HepG2 (cell line): ENCODE results near the gene SYTL3. TPM values are rescaled to one million over a fixed set of nuclear protein-coding genes. Genes with fewer than 3 reads are reported as not detected.

Source experiments
- ATAC-seq: fragments of 200-7000 bp; cut with Tn5 transposase; 3 replicates; pipeline ENCODE4 v1.9.1; 2020; ENCODE audit warnings: mild to moderate bottlenecking, moderate library complexity
- BruUV-seq: library from RNA; stranded (reverse); fragments of 400-500 nt; replicated peaks from 2 replicates; lab custom pipeline; 2021; lab: Mats Ljungman, UMichigan
- CTCF ChIA-PET: fragments of 300-600 bp; formaldehyde crosslinking; extraction: SDS; loops from one replicate; lab custom pipeline; 2021; ENCODE audit warnings: low total read pairs, inconsistent platforms, low intra/inter-chr PET ratio; lab: Yijun Ruan, JAX
- POLR2A ChIA-PET: fragments of 350-600 bp; sonication (Branson Sonifier 250); formaldehyde crosslinking; loops from one replicate; lab custom pipeline; 2020; ENCODE audit warnings: antibody characterized with exemption, inconsistent platforms; lab: Yijun Ruan, JAX
- DNase-seq: peaks from one replicate; pipeline ENCODE4 v3.0.0-alpha.2; 2015; ENCODE audit warnings: low spot score
- FAIRE-seq: peaks from 3 replicates; lab custom pipeline; 2011; peaks lifted over from hg19 to GRCh38; lab: Jason Lieb, UNC
- H2AFZ ChIP-seq: one replicate; pipeline ENCODE4 v1.6.1; 2011; ENCODE audit warnings: low read length, inconsistent platforms
- H3K27ac ChIP-seq: fragments of 300-600 bp; 3 replicates; pipeline ENCODE4 v1.8.0; 2011; ENCODE audit warnings: mixed run types, mild to moderate bottlenecking, mixed read lengths, low read length, inconsistent platforms; ENCODE audit not compliant: insufficient read depth; ENCODE audit errors: extremely low read length
- H3K27me3 ChIP-seq, 2 experiments: fragments of 200-600 bp in 1 of 2; 2 replicates in 1 of 2; 3 replicates in 1 of 2; pipeline versions ENCODE4 v1.6.0 to v1.8.0; 2011; ENCODE audit warnings: low read length in 2 of 2, mild to moderate bottlenecking in 2 of 2, moderate library complexity in 2 of 2, inconsistent platforms in 1 of 2; ENCODE audit not compliant: insufficient read depth in 2 of 2, control insufficient read depth in 1 of 2
- H3K36me3 ChIP-seq, 2 experiments: fragments of 200-600 bp in 1 of 2; replicated peaks in 1 of 2; 2 replicates in 1 of 2; 3 replicates in 1 of 2; pipeline versions ENCODE4 v1.5.1 to v1.8.0; 2011; ENCODE audit warnings: low read length in 2 of 2, inconsistent platforms in 1 of 2; ENCODE audit not compliant: insufficient read depth in 2 of 2, control insufficient read depth in 1 of 2
- H3K4me1 ChIP-seq: 2 replicates; pipeline ENCODE4 v1.5.1; 2012; ENCODE audit warnings: low read length, inconsistent platforms; ENCODE audit not compliant: insufficient read depth
- H3K4me2 ChIP-seq: 2 replicates; pipeline ENCODE4 v1.6.0; 2011; ENCODE audit warnings: low read depth, low read length, inconsistent platforms
- H3K4me3 ChIP-seq, 3 experiments: fragments of 200-600 bp in 1 of 3; sonication (generic), shearing (Covaris generic) in 1 of 3; replicated peaks in 1 of 3; 2 replicates each; pipeline ENCODE4 v1.5.1; 2011 to 2016; ENCODE audit warnings: low read length in 3 of 3, inconsistent platforms in 2 of 3, low read depth in 2 of 3, mild to moderate bottlenecking in 2 of 3, control low read depth in 1 of 3, mixed read lengths in 1 of 3; ENCODE audit not compliant: insufficient read depth in 1 of 3
- H3K79me2 ChIP-seq: one replicate; pipeline ENCODE4 v1.6.1; 2011; ENCODE audit warnings: low read length, inconsistent platforms; ENCODE audit not compliant: insufficient read depth
- H3K9ac ChIP-seq: 2 replicates; pipeline ENCODE4 v1.6.0; 2011; ENCODE audit warnings: mild to moderate bottlenecking, low read depth, low read length, inconsistent platforms; ENCODE audit not compliant: insufficient read depth
- H3K9me3 ChIP-seq: 2 replicates; pipeline ENCODE4 v1.5.1; 2012; ENCODE audit warnings: mild to moderate bottlenecking, low read length
- H4K20me1 ChIP-seq: 2 replicates; pipeline ENCODE4 v1.6.0; 2011; ENCODE audit warnings: inconsistent platforms, mild to moderate bottlenecking, low read length, moderate library complexity; ENCODE audit not compliant: insufficient read depth
- ATF6 ChIP-seq: sonication (generic); formaldehyde crosslinking; conservative IDR thresholded peaks from 2 replicates; pipeline ENCODE4 v1.4.0; 2020; ENCODE audit warnings: missing genetic modification reagents
- CCDC6 ChIP-seq: sonication (generic); formaldehyde crosslinking; IDR thresholded peaks from 2 replicates; pipeline ENCODE4 v1.8.1; 2022; ENCODE audit warnings: mild to moderate bottlenecking, missing genetic modification reagents, moderate library complexity
- KLF11 ChIP-seq: IDR thresholded peaks from 2 replicates; pipeline ENCODE4 v1.6.1; 2016; ENCODE audit warnings: missing compliant biosample characterization
- MEIS2 ChIP-seq: sonication (generic); formaldehyde crosslinking; IDR thresholded peaks from 2 replicates; pipeline ENCODE4 v1.9.0; 2021; ENCODE audit warnings: mild to moderate bottlenecking, missing genetic modification reagents
- RCOR2 ChIP-seq: IDR thresholded peaks from 2 replicates; pipeline ENCODE4 v1.6.1; 2016; ENCODE audit warnings: missing biosample characterization, missing genetic modification reagents
- ZBTB40 ChIP-seq, 2 experiments: fragments of 450-650 bp in 1 of 2; sonication (generic) in 1 of 2; formaldehyde crosslinking in 1 of 2; IDR thresholded peaks; 2 replicates each; pipeline versions ENCODE4 v1.6.1 to v1.8.0; 2016 to 2022; ENCODE audit warnings: antibody characterized with exemption in 1 of 2, mild to moderate bottlenecking in 1 of 2, missing genetic modification reagents in 1 of 2
- ZNF432 ChIP-seq: sonication (generic); formaldehyde crosslinking; IDR thresholded peaks from 2 replicates; pipeline ENCODE4 v1.5.0; 2020; ENCODE audit warnings: missing genetic modification reagents, mild to moderate bottlenecking, borderline replicate concordance
- ZNF556 ChIP-seq: sonication (generic); formaldehyde crosslinking; IDR thresholded peaks from 2 replicates; pipeline ENCODE4 v1.4.0; 2020; ENCODE audit warnings: mild to moderate bottlenecking, missing genetic modification reagents, borderline replicate concordance
- ZNF780A ChIP-seq: sonication (generic); formaldehyde crosslinking; IDR thresholded peaks from 2 replicates; pipeline ENCODE4 v1.8.0; 2022; ENCODE audit warnings: mild to moderate bottlenecking, missing genetic modification reagents, moderate library complexity
- WGBS: methylation state at CpG from one replicate; pipeline ENCODE4 v1.1.6; 2017; ENCODE audit warnings: low lambda C conversion rate; 5-methylcytosine and 5-hydroxymethylcytosine counted together
- in situ Hi-C: cut with HindIII; loops from 2 replicates; pipeline ENCODE4 v1.10.0; 2017; ENCODE audit warnings: low pct_unique_long_range_greater_than_20kb; ENCODE audit not compliant: extremely low pct_ligation_motif_present
- intact Hi-C: fragments of 100-400 bp; cut with micrococcal nuclease; formaldehyde crosslinking; loops from one replicate; pipeline ENCODE4 v1.10.0; 2022; ENCODE audit not compliant: unreplicated experiment
- polyA plus RNA-seq, 8 experiments: library from polyadenylated mRNA; depleted of rRNA in 3 of 8; stranded (reverse) in 7 of 8; unstranded in 1 of 8; fragments of >200 nt; fragmentation: Illumina TruSeq in 4 of 8; extraction: Trizol in 4 of 8; gene quantifications; 2 replicates each; pipeline versions ENCODE4 v1.2.1 to v1.2.3, GENCODE V29; 2011 to 2016; ENCODE audit warnings: low read depth in 4 of 8, missing spikeins in 1 of 8, mixed read lengths in 1 of 8; ENCODE audit not compliant: insufficient read depth in 1 of 8
- total RNA-seq, 5 experiments: library from RNA; depleted of rRNA; stranded (reverse); fragments of >200 nt; fragmentation: Illumina TruSeq; extraction: Trizol; gene quantifications; 2 replicates each; pipeline ENCODE4 v1.2.3, GENCODE V29; 2016; ENCODE audit warnings: low read depth in 1 of 5

Gene SYTL3
- total and polyA plus RNA-seq, 2 of the 13 experiments (the other 11 are each of a cell fraction or from before 2014, with no cell fraction given) = 0.11 to 0.28 TPM

- H3K27ac ChIP-seq = no peak overlapping the region
- FAIRE-seq (no peak), DNase-seq (no peak), ATAC-seq (no peak)
- H4K20me1 ChIP-seq = peaks cover 5% of the 10 kb centered on the region; the same call in 1 of the 2 replicates
- peaks cover 46 to 65% of the 10 kb centered on the region in 2 experiments for H3K36me3 ChIP-seq
- H3K4me3 ChIP-seq = no peak overlapping the region
- H3K79me2 ChIP-seq = no peaks in the 10 kb centered on the region
- H2AFZ ChIP-seq = no peak overlapping the region
- H3K9ac ChIP-seq = no peak overlapping the region
- H3K4me2 ChIP-seq = no peak overlapping the region
- no peaks in the 10 kb centered on the region for H3K27me3 ChIP-seq
- ChIA-PET CTCF (no interaction called here), POLR2A (no interaction called here)
- in situ Hi-C loops (no loop called here), intact Hi-C loops (no loop called here)
- no peaks in the 10 kb centered on the region for H3K9me3 ChIP-seq
- H3K4me1 ChIP-seq = no peaks in the 10 kb centered on the region
- WGBS = 96% methylated on average over 17 of the region's 17 CpGs
- no TSS peak for BruUV-seq
- TF ChIP-seq KLF11 (CRISPR knock-in tag) (no peak), ATF6 (CRISPR knock-in tag) (no peak), ZNF432 (no peak), ZNF556 (CRISPR knock-in tag) (no peak), RCOR2 (CRISPR knock-in tag) (no peak), ZBTB40 (IDR thresholded peaks at IDR 0.05) (no peak), ZBTB40 (CRISPR knock-in tag; IDR thresholded peaks at IDR 0.05) (no peak), ZNF780A (CRISPR knock-in tag) (no peak), MEIS2 (no peak), CCDC6 (CRISPR knock-in tag) (no peak)
These were observed 29.7 kb upstream of the SYTL3 start for GRCh38 chr6:158619922-158620801.
